Measurements from ENCODE around the gene UCP3.
A peak's percentile ranks its signal among the peaks of the same experiment; 100 is the strongest.

UCP3 gene

GRCh38 chr11:74024261-74025029 is 15.6 kb upstream of the UCP3 start:
- no peak overlapping the region for H3K4me3 ChIP-seq (ENCODE audit: control insufficient read depth, low read depth, low read length)
- peak; percentile 74 for DNase-seq (ENCODE audit: low read depth)
- TF ChIP-seq CTCF (IDR thresholded peaks at IDR 0.05; ENCODE audit: control insufficient read depth, insufficient read depth, low read depth, low read length, missing control alignments): no peak

- no peak for TF ChIP-seq CTCF (IDR thresholded peaks at IDR 0.05; ENCODE audit: control insufficient read depth, insufficient read depth, low read depth, low read length, missing control alignments)
- no peak overlapping the region for H3K4me3 ChIP-seq (ENCODE audit: control insufficient read depth, low read depth, low read length)
- no peak for DNase-seq (ENCODE audit: low read depth)
Observed at GRCh38 chr11:74023276-74023675, 14.4 kb upstream of the UCP3 start.

GRCh38 chr11:74022546-74022945 is 13.7 kb upstream of the UCP3 start:
- no peak for DNase-seq (ENCODE audit: low read depth)
- no peak overlapping the region for H3K4me3 ChIP-seq (ENCODE audit: control insufficient read depth, low read depth, low read length)
- no peak for TF ChIP-seq CTCF (IDR thresholded peaks at IDR 0.05; ENCODE audit: control insufficient read depth, insufficient read depth, low read depth, low read length, missing control alignments)

GRCh38 chr11:74021998-74022397 is 13.1 kb upstream of the UCP3 start:
- DNase-seq (ENCODE audit: low read depth): no peak
- no peak for TF ChIP-seq CTCF (IDR thresholded peaks at IDR 0.05; ENCODE audit: control insufficient read depth, insufficient read depth, low read depth, low read length, missing control alignments)

GRCh38 chr11:74020539-74020938 is 11.7 kb upstream of the UCP3 start:
- H3K4me3 ChIP-seq (ENCODE audit: control insufficient read depth, low read depth, low read length): no peak overlapping the region
- TF ChIP-seq CTCF (IDR thresholded peaks at IDR 0.05; ENCODE audit: control insufficient read depth, insufficient read depth, low read depth, low read length, missing control alignments): no peak
- DNase-seq (ENCODE audit: low read depth): no peak

More at GRCh38 chr11:74021998-74022397, 13.1 kb upstream of the UCP3 start:
- no peak overlapping the region for H3K4me3 ChIP-seq (ENCODE audit: control insufficient read depth, low read depth, low read length)

GRCh38 chr11:74019860-74020259 is 11.0 kb upstream of the UCP3 start:
- TF ChIP-seq CTCF (IDR thresholded peaks at IDR 0.05; ENCODE audit: control insufficient read depth, insufficient read depth, low read depth, low read length, missing control alignments): no peak
- DNase-seq (ENCODE audit: low read depth): no peak
- H3K4me3 ChIP-seq (ENCODE audit: control insufficient read depth, low read depth, low read length): no peak overlapping the region
